ENCODE results near the gene DOHH. TPM values are rescaled to one million over a fixed set of nuclear protein-coding genes. Genes with fewer than 3 reads are reported as not detected.

DOHH gene
- 10 to 100 TPM; 11.7 to 28.1 (median 13.0) TPM for total RNA-seq

- DNase-seq (ENCODE audit: low spot score): peak; percentile 82
- ATAC-seq (ENCODE audit: low FRiP score): peak; percentile 93
- no peak for TF ChIP-seq CTCF (IDR thresholded peaks at IDR 0.05)
These were observed at the start of gene DOHH for GRCh38 chr19:3500429-3501101. DOHH (minus strand) TSS chr19:3500674; CDS start chr19:3496814, 3,860 bp downstream.

GRCh38 chr19:3549816-3550215, 49.3 kb upstream of the DOHH start:
- DNase-seq (ENCODE audit: low spot score) (no peak), ATAC-seq (ENCODE audit: low FRiP score) (no peak)
- no peak for TF ChIP-seq CTCF (IDR thresholded peaks at IDR 0.05)

- ATAC-seq (ENCODE audit: low FRiP score) (no peak), DNase-seq (ENCODE audit: low spot score) (no peak)
- TF ChIP-seq CTCF (IDR thresholded peaks at IDR 0.05): no peak
These were observed 48.1 kb upstream of the DOHH start for GRCh38 chr19:3548606-3549005.

GRCh38 chr19:3547767-3548282, 47.4 kb upstream of the DOHH start:
- DNase-seq (ENCODE audit: low spot score) (no peak), ATAC-seq (ENCODE audit: low FRiP score) (no peak)
- no peak for TF ChIP-seq CTCF (IDR thresholded peaks at IDR 0.05)

GRCh38 chr19:3547301-3547731, 46.8 kb upstream of the DOHH start:
- ATAC-seq (ENCODE audit: low FRiP score): no peak
- no peak for TF ChIP-seq CTCF (IDR thresholded peaks at IDR 0.05)
- no peak for DNase-seq (ENCODE audit: low spot score)

GRCh38 chr19:3546119-3546518, 45.6 kb upstream of the DOHH start:
- no peak for DNase-seq (ENCODE audit: low spot score)
- no peak for TF ChIP-seq CTCF (IDR thresholded peaks at IDR 0.05)
- ATAC-seq (ENCODE audit: low FRiP score): no peak

GRCh38 chr19:3545669-3546034, 45.2 kb upstream of the DOHH start:
- ATAC-seq (ENCODE audit: low FRiP score) (no peak), DNase-seq (ENCODE audit: low spot score) (no peak)
- no peak for TF ChIP-seq CTCF (IDR thresholded peaks at IDR 0.05)

Data from omental fat pad (tissue), 4 donors.